AG04450 (cell line): ENCODE data around the gene ZNF747. TPM values are rescaled to one million over a fixed set of nuclear protein-coding genes. Genes with fewer than 3 reads are reported as not detected.

Experiments used
- CTCF ChIA-PET: fragments of 300-600, 350-600 bp; formaldehyde crosslinking; extraction: SDS; loops from one replicate; lab custom pipeline; 2022; ENCODE audit warnings: antibody characterized with exemption, inconsistent platforms; lab: Charles Lee
- POLR2A ChIA-PET: fragments of 350-600 bp; formaldehyde crosslinking; extraction: SDS; loops from one replicate; lab custom pipeline; 2021; ENCODE audit warnings: antibody characterized with exemption, inconsistent platforms; lab: Yijun Ruan, JAX
- DNase-seq: peaks from one replicate; pipeline ENCODE4 v3.0.0-alpha.2; 2011; ENCODE audit warnings: low read depth, low spot score
- H3K27ac ChIP-seq: one replicate; pipeline ENCODE4 v1.5.1; 2012; ENCODE audit warnings: low read depth, low read length, control low read depth
- H3K27me3 ChIP-seq: one replicate; pipeline ENCODE4 v1.6.0; 2012; ENCODE audit warnings: low read length; ENCODE audit not compliant: control insufficient read depth, insufficient read depth
- H3K4me3 ChIP-seq: 2 replicates; pipeline ENCODE4 v1.5.1; 2011; ENCODE audit warnings: mild to moderate bottlenecking, low read depth, low read length, control low read depth
- H3K9me3 ChIP-seq: 2 replicates; pipeline ENCODE4 v1.5.1; 2012; ENCODE audit warnings: low read length; ENCODE audit not compliant: control insufficient read depth, insufficient read depth
- CTCF ChIP-seq: IDR thresholded peaks from 2 replicates; pipeline ENCODE4 v1.5.1; 2011; ENCODE audit warnings: low read depth, low read length, control low read depth, inconsistent platforms
- polyA plus RNA-seq: library from polyadenylated mRNA; depleted of rRNA; stranded (reverse); fragments of >200 nt; gene quantifications from 2 replicates; pipeline ENCODE4 v1.2.3, GENCODE V29; 2011; rRNA removed
- small RNA-seq: library from RNA; depleted of rRNA; stranded (forward); fragments of <200 nt; gene quantifications from one replicate; pipeline ENCODE3, GENCODE V24; 2012; ENCODE audit warnings: low read depth; ENCODE audit not compliant: insufficient read length

ZNF747 gene
- polyA plus RNA-seq, 1 experiment: 5.0 TPM

- H3K9me3 ChIP-seq: no peaks in the 10 kb centered on the region; the same call in 1 of the 2 replicates
- peak; percentile 22; the same call in 1 of the 2 replicates for TF ChIP-seq CTCF
- no peak overlapping the region for H3K27ac ChIP-seq
- H3K4me3 ChIP-seq: no peak overlapping the region
- POLR2A ChIA-PET: no interaction called here
- peaks cover 26% of the 10 kb centered on the region for H3K27me3 ChIP-seq
- CTCF ChIA-PET: no interaction called here
- DNase-seq: no peak
Observed at GRCh38 chr16:30482366-30482765, 52.3 kb downstream of the ZNF747 start.

GRCh38 chr16:30481381-30481780, 53.3 kb downstream of the ZNF747 start:
- no peak for DNase-seq
- H3K4me3 ChIP-seq: no peak overlapping the region
- no peak for TF ChIP-seq CTCF
- ChIA-PET POLR2A (no interaction called here), CTCF (no interaction called here)
- no peak overlapping the region for H3K27ac ChIP-seq
- no peaks in the 10 kb centered on the region; the same call in 1 of the 2 replicates for H3K9me3 ChIP-seq
- peaks cover 30% of the 10 kb centered on the region for H3K27me3 ChIP-seq

Small RNA genes lying within 50 kb of the gene (small RNA-seq; reads per million reads assigned to genes)
- gene MIR4518: not detected
- gene RNU7-61P: not detected

Other genes starting within 250 kb of the ZNF747 start
- 48.9 and 49.5 TPM in 2 replicates for gene CD2BP2, start 179.6 kb downstream of the ZNF747 start, polyA plus RNA-seq
- gene TBC1D10B, start 164.4 kb downstream of the ZNF747 start, polyA plus RNA-seq: 12.0 and 14.8 TPM in 2 replicates
- gene MYL11, start 160.1 kb downstream of the ZNF747 start, polyA plus RNA-seq: 0.55 TPM in 1 of 2 replicates, not detected in the other
- gene SEPTIN1, start 152.3 kb downstream of the ZNF747 start, polyA plus RNA-seq: not detected in 2 replicates
- gene ZNF48, start 139.4 kb downstream of the ZNF747 start, polyA plus RNA-seq: 4.3 and 5.3 TPM in 2 replicates
- gene ZNF771, start 127.3 kb downstream of the ZNF747 start, polyA plus RNA-seq: 9.3 and 10.1 TPM in 2 replicates
- gene DCTPP1, start 104.8 kb downstream of the ZNF747 start, polyA plus RNA-seq: 34.1 and 34.7 TPM in 2 replicates
- 41.2 and 47.1 TPM in 2 replicates for gene SEPHS2, start 89.0 kb downstream of the ZNF747 start, polyA plus RNA-seq
- not detected in 2 replicates for gene ITGAL, start 62.1 kb downstream of the ZNF747 start, polyA plus RNA-seq
- 9.8 and 14.5 TPM in 2 replicates for gene ZNF768, start 8.3 kb downstream of the ZNF747 start, polyA plus RNA-seq
- 2.5 and 3.2 TPM in 2 replicates for gene ZNF764, start 23.5 kb upstream of the ZNF747 start, polyA plus RNA-seq
- 5.5 and 6.8 TPM in 2 replicates for gene ZNF688, start 36.9 kb upstream of the ZNF747 start, polyA plus RNA-seq
- 4.7 and 6.6 TPM in 2 replicates for gene ZNF785, start 50.8 kb upstream of the ZNF747 start, polyA plus RNA-seq
- gene ZNF689, start 75.5 kb upstream of the ZNF747 start, polyA plus RNA-seq: 4.0 and 4.2 TPM in 2 replicates
- gene PRR14, start 116.1 kb upstream of the ZNF747 start, polyA plus RNA-seq: 4.9 and 6.9 TPM in 2 replicates
- 5.0 and 9.0 TPM in 2 replicates for gene FBRS, start 123.6 kb upstream of the ZNF747 start, polyA plus RNA-seq
- 3.1 and 5.8 TPM in 2 replicates for gene SRCAP, start 164.3 kb upstream of the ZNF747 start, polyA plus RNA-seq
- 21.7 and 26.0 TPM in 2 replicates for gene PHKG2, start 213.6 kb upstream of the ZNF747 start, polyA plus RNA-seq
- gene CFAP119, start 227.2 kb upstream of the ZNF747 start, polyA plus RNA-seq: 2.6 and 3.1 TPM in 2 replicates
- gene RNF40, start 227.5 kb upstream of the ZNF747 start, polyA plus RNA-seq: 66.8 and 75.5 TPM in 2 replicates